Mesendoderm (in vitro differentiated cells): ENCODE measurements around the gene THSD7A.
"Not testable (repeated sequence)": the region's sequence is repeated elsewhere in the genome, so short reads cannot be mapped to it uniquely, and the experiment has no call there.

ENCODE experiments used
- DNase-seq: peaks from one replicate; pipeline ENCODE4 v3.0.0; 2013
- H2AK5ac ChIP-seq: 2 replicates; pipeline ENCODE4 v1.6.1; 2013; ENCODE audit warnings: low read length, inconsistent platforms
- H2BK120ac ChIP-seq: 2 replicates; pipeline ENCODE4 v1.6.1; 2013; ENCODE audit warnings: low read depth, mild to moderate bottlenecking, low read length, moderate library complexity, mixed read lengths
- H2BK15ac ChIP-seq: replicated peaks from 2 replicates; pipeline ENCODE4 v1.6.1; 2013; ENCODE audit warnings: low read depth, mild to moderate bottlenecking, moderate library complexity
- H2BK5ac ChIP-seq: 2 replicates; pipeline ENCODE4 v1.6.1; 2013; ENCODE audit warnings: low read length, inconsistent platforms
- H3K18ac ChIP-seq: 2 replicates; pipeline ENCODE4 v1.6.1; 2013; ENCODE audit warnings: mild to moderate bottlenecking, low read length, mixed read lengths
- H3K23ac ChIP-seq: one replicate; pipeline ENCODE4 v1.6.1; 2013; ENCODE audit warnings: low read length
- H3K27ac ChIP-seq: 2 replicates; pipeline ENCODE4 v1.5.1; 2013; ENCODE audit warnings: low read depth, mild to moderate bottlenecking, inconsistent platforms, low read length, moderate library complexity
- H3K27me3 ChIP-seq: 2 replicates; pipeline ENCODE4 v1.6.1; 2013; ENCODE audit warnings: low read length, control low read depth, mild to moderate bottlenecking, inconsistent platforms; ENCODE audit not compliant: insufficient read depth, poor library complexity
- H3K36me3 ChIP-seq: 2 replicates; pipeline ENCODE4 v1.6.1; 2013; ENCODE audit warnings: low read length, inconsistent platforms; ENCODE audit not compliant: control insufficient read depth, insufficient read depth
- H3K4ac ChIP-seq: one replicate; pipeline ENCODE4 v1.6.1; 2013; ENCODE audit warnings: low read depth, mild to moderate bottlenecking, low read length, moderate library complexity
- H3K4me1 ChIP-seq: 2 replicates; pipeline ENCODE4 v1.6.1; 2013; ENCODE audit warnings: low read depth, low read length, inconsistent platforms; ENCODE audit not compliant: control insufficient read depth
- H3K4me2 ChIP-seq: 2 replicates; pipeline ENCODE4 v1.6.1; 2013; ENCODE audit warnings: low read length
- H3K4me3 ChIP-seq: 2 replicates; pipeline ENCODE4 v1.5.1; 2013; ENCODE audit warnings: mild to moderate bottlenecking, low read length
- H3K56ac ChIP-seq: one replicate; pipeline ENCODE4 v1.6.1; 2013; ENCODE audit warnings: low read length
- H3K79me1 ChIP-seq: 2 replicates; pipeline ENCODE4 v1.6.1; 2013; ENCODE audit warnings: low read length, inconsistent platforms
- H3K79me2 ChIP-seq: 2 replicates; pipeline ENCODE4 v1.6.1; 2013; ENCODE audit warnings: mild to moderate bottlenecking, low read length; ENCODE audit not compliant: control insufficient read depth, insufficient read depth
- H3K9ac ChIP-seq: 2 replicates; pipeline ENCODE4 v1.6.1; 2013; ENCODE audit warnings: low read length, inconsistent platforms
- H4K5ac ChIP-seq: one replicate; pipeline ENCODE4 v1.6.1; 2013; ENCODE audit warnings: low read length
- H4K8ac ChIP-seq: one replicate; pipeline ENCODE4 v1.6.1; 2013; ENCODE audit warnings: low read depth, mild to moderate bottlenecking, control low read depth, low read length, moderate library complexity
- WGBS: extraction: QIAGEN DNeasy Blood & Tissue Kit; methylation state at CpG from one replicate; pipeline ENCODE4 v1.1.7; 2013; ENCODE audit warnings: low lambda C conversion rate, missing lambda C conversion rate; ENCODE audit not compliant: insufficient coverage; ENCODE audit errors: extremely low coverage; 5-methylcytosine and 5-hydroxymethylcytosine counted together

The THSD7A gene

GRCh38 chr7:11527707-11528106 lies 304.3 kb downstream of the THSD7A start:
- no peak overlapping the region for H2BK120ac ChIP-seq
- H3K79me1 ChIP-seq: no peaks in the 10 kb centered on the region
- H3K79me2 ChIP-seq: no peaks in the 10 kb centered on the region
- no peaks in the 10 kb centered on the region for H3K27me3 ChIP-seq
- H3K4me1 ChIP-seq: no peaks in the 10 kb centered on the region
- no peak overlapping the region for H2BK5ac ChIP-seq
- no peak overlapping the region for H3K23ac ChIP-seq
- H3K56ac ChIP-seq: no peak overlapping the region
- H3K18ac ChIP-seq: no peak overlapping the region
- no peak overlapping the region for H2AK5ac ChIP-seq
- WGBS: no CpG with 5 or more reads among the region's 2 CpGs
- H2BK15ac ChIP-seq: no peak overlapping the region
- no peak overlapping the region for H3K4me3 ChIP-seq
- no peak overlapping the region for H3K9ac ChIP-seq
- no peak overlapping the region for H4K8ac ChIP-seq
- H3K4ac ChIP-seq: no peak overlapping the region
- H3K36me3 ChIP-seq: no peaks in the 10 kb centered on the region
- H3K4me2 ChIP-seq: no peak overlapping the region
- no peak overlapping the region for H4K5ac ChIP-seq
- DNase-seq: peak; percentile 25
- H3K27ac ChIP-seq: no peak overlapping the region

- H3K18ac ChIP-seq: no peak overlapping the region
- H3K23ac ChIP-seq: no peak overlapping the region
Measured at GRCh38 chr7:11524476-11525397, 307.3 kb downstream of the THSD7A start.

DNA sequence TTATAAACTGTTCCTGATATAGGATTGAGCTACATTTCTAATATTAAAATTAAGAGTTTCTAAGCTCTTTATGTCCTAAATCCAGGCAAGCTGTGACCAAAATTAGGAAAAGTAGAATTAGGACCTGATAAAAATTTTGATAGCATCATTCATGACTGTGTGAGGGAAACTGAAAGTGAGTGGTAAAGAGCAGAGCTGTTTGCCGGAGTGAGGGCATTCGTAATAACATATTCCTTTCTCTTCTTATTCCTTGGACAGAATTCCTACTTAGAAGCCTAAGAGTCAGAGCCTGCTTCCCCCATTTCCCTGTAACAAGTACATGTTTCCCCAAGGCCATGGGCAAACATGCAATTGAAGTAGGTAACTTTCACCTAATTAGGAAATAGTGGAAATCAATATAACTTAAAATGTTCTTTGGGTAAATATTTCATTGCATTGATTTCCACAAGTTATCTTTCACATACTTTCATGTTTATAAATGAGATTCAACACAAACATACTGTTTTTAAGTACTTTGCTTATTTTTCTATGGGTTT lies 310.0 kb downstream of the THSD7A start:
- not testable (repeated sequence) for H3K18ac ChIP-seq, H3K36me3 ChIP-seq, H2BK5ac ChIP-seq, H2BK120ac ChIP-seq, H3K4me2 ChIP-seq, H2AK5ac ChIP-seq, H3K79me2 ChIP-seq, H4K5ac ChIP-seq, H3K9ac ChIP-seq, H3K23ac ChIP-seq, DNase-seq, H2BK15ac ChIP-seq, H3K4ac ChIP-seq, H3K79me1 ChIP-seq, H4K8ac ChIP-seq, H3K27me3 ChIP-seq, H3K4me1 ChIP-seq, H3K56ac ChIP-seq, H3K27ac ChIP-seq, H3K4me3 ChIP-seq
- no CpG with 5 or more reads among the region's 2 CpGs for WGBS

More at GRCh38 chr7:11524476-11525397, 307.3 kb downstream of the THSD7A start:
- WGBS: no CpG with 5 or more reads among the region's 5 CpGs
- no peak overlapping the region for H3K4ac ChIP-seq
- H2BK120ac ChIP-seq: no peak overlapping the region
- H3K56ac ChIP-seq: no peak overlapping the region
- H3K4me2 ChIP-seq: no peak overlapping the region
- H2BK15ac ChIP-seq: no peak overlapping the region
- H3K36me3 ChIP-seq: no peaks in the 10 kb centered on the region
- no peak overlapping the region for H3K9ac ChIP-seq
- no peak for DNase-seq
- no peak overlapping the region for H4K8ac ChIP-seq
- no peak overlapping the region for H3K27ac ChIP-seq
- H3K79me1 ChIP-seq: no peaks in the 10 kb centered on the region
- no peaks in the 10 kb centered on the region for H3K4me1 ChIP-seq
- H3K27me3 ChIP-seq: no peaks in the 10 kb centered on the region
- H2BK5ac ChIP-seq: no peak overlapping the region
- H2AK5ac ChIP-seq: no peak overlapping the region
- H4K5ac ChIP-seq: no peak overlapping the region
- H3K79me2 ChIP-seq: no peaks in the 10 kb centered on the region
- H3K4me3 ChIP-seq: no peak overlapping the region

DNA sequence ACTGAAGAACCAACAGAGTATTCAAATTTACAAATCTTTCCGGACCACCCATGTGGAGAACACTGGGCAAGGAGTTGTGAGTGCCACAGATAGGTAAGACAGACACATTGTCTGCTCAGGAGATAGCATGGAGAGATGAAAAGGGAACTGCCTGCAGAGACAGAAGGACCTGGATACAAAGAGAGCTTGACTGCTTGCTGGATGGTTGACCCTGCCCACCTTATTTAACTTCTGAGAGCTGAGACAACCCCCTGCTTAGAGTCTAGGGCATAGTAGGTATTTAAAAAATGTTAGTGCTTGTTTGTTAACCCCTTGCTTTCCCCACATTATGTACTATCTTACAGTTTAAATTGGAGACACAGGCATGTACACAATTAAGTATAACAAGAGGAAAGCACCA lies 314.1 kb downstream of the THSD7A start:
- Histone ChIP-seq H3K27ac (no peak overlapping the region), H3K79me1 (no peaks in the 10 kb centered on the region), H3K4me3 (no peak overlapping the region), H3K4me2 (no peak overlapping the region), H2BK15ac (no peak overlapping the region), H4K8ac (no peak overlapping the region), H3K79me2 (no peaks in the 10 kb centered on the region), H3K18ac (no peak overlapping the region), H3K56ac (no peak overlapping the region), H4K5ac (no peak overlapping the region), H2AK5ac (no peak overlapping the region), H3K27me3 (no peaks in the 10 kb centered on the region), H3K36me3 (no peaks in the 10 kb centered on the region), H2BK5ac (no peak overlapping the region), H2BK120ac (no peak overlapping the region), H3K4me1 (peaks cover 4% of the 10 kb centered on the region), H3K9ac (no peak overlapping the region), H3K23ac (no peak overlapping the region), H3K4ac (no peak overlapping the region)
- peak; percentile 66 for DNase-seq
- WGBS: no CpG with 5 or more reads among the region's 1 CpG

DNA sequence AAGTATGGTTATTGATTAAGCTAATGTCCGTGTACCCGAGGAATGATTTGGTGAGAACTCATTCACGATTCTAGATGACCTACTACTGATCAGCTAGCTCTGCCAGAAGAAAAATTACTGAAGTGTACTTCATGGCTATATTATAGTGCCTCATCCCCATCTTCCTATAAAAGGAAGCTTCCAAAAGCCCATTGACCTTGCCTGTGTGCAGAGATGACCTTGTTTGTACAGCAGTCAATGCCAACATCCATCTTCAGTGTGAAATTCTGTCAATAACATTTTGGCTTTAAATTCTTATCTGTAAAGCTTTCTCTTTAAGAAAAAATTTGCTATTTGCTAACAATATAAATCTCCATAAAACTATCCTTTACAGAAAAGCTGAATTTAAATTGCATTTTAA lies 315.7 kb downstream of the THSD7A start:
- Histone ChIP-seq H3K27me3 (no peaks in the 10 kb centered on the region), H3K18ac (no peak overlapping the region), H4K8ac (no peak overlapping the region), H3K79me2 (no peaks in the 10 kb centered on the region), H3K56ac (no peak overlapping the region), H3K9ac (no peak overlapping the region), H2AK5ac (no peak overlapping the region), H2BK15ac (no peak overlapping the region), H3K36me3 (no peaks in the 10 kb centered on the region), H3K4ac (no peak overlapping the region), H3K4me2 (no peak overlapping the region), H2BK120ac (no peak overlapping the region), H3K23ac (no peak overlapping the region), H3K79me1 (no peaks in the 10 kb centered on the region), H4K5ac (no peak overlapping the region), H2BK5ac (no peak overlapping the region), H3K27ac (no peak overlapping the region), H3K4me3 (no peak overlapping the region), H3K4me1 (peaks cover 4% of the 10 kb centered on the region)
- WGBS: no CpG with 5 or more reads among the region's 3 CpGs
- no peak for DNase-seq
